Muscle layer of duodenum (tissue), 2 donors: ENCODE data around the gene STXBP5.

ENCODE experiments used
- H3K27ac ChIP-seq: one replicate; pipeline ENCODE4 v1.7.0; 2013; ENCODE audit warnings: mild to moderate bottlenecking, low read length
- H3K27me3 ChIP-seq: one replicate; pipeline ENCODE4 v1.7.0; 2013; ENCODE audit warnings: low read depth, mild to moderate bottlenecking, control low read depth, low read length
- H3K36me3 ChIP-seq, 2 donors: one replicate each; pipeline ENCODE4 v1.7.0; 2013; ENCODE audit warnings: low read length in 2 of 2, control low read depth in 1 of 2, mild to moderate bottlenecking in 1 of 2; ENCODE audit not compliant: insufficient read depth in 2 of 2, control insufficient read depth in 1 of 2
- H3K4me1 ChIP-seq, 2 donors: one replicate each; pipeline ENCODE4 v1.7.0; 2013; ENCODE audit warnings: low read length in 2 of 2, mild to moderate bottlenecking in 2 of 2, control low read depth in 1 of 2, moderate library complexity in 1 of 2; ENCODE audit not compliant: insufficient read depth in 2 of 2, control insufficient read depth in 1 of 2
- H3K4me3 ChIP-seq, 2 donors: one replicate each; pipeline ENCODE4 v1.7.0; 2013; ENCODE audit warnings: low read length in 2 of 2, low read depth in 1 of 2, mild to moderate bottlenecking in 1 of 2
- H3K9me3 ChIP-seq, 2 donors: one replicate each; pipeline ENCODE4 v1.7.0; 2013; ENCODE audit warnings: low read length in 2 of 2, control low read depth in 1 of 2, mild to moderate bottlenecking in 1 of 2; ENCODE audit not compliant: control insufficient read depth in 1 of 2
- donor health status: healthy.

Gene STXBP5

GRCh38 chr6:147180926-147181325 lies 23.3 kb upstream of the STXBP5 start:
- no peak overlapping the region for H3K4me3 ChIP-seq
- H3K27ac ChIP-seq = no peak overlapping the region
- no peaks in the 10 kb centered on the region for H3K36me3 ChIP-seq
- H3K27me3 ChIP-seq = no peaks in the 10 kb centered on the region
- no peaks in the 10 kb centered on the region for H3K9me3 ChIP-seq
- H3K4me1 ChIP-seq = no peaks in the 10 kb centered on the region

- no peaks in the 10 kb centered on the region for H3K9me3 ChIP-seq
- H3K36me3 ChIP-seq = no peaks in the 10 kb centered on the region
- no peak overlapping the region for H3K27ac ChIP-seq
- H3K4me1 ChIP-seq = no peaks in the 10 kb centered on the region
- H3K4me3 ChIP-seq = no peak overlapping the region
- no peaks in the 10 kb centered on the region for H3K27me3 ChIP-seq
Observed at GRCh38 chr6:147184379-147184778, 19.8 kb upstream of the STXBP5 start.

- no peak overlapping the region for H3K27ac ChIP-seq
- H3K27me3 ChIP-seq = no peaks in the 10 kb centered on the region
- H3K9me3 ChIP-seq = no peaks in the 10 kb centered on the region
- H3K36me3 ChIP-seq = no peaks in the 10 kb centered on the region
- no peaks in the 10 kb centered on the region for H3K4me1 ChIP-seq
- no peak overlapping the region for H3K4me3 ChIP-seq
Observed at GRCh38 chr6:147185216-147185615, 19.0 kb upstream of the STXBP5 start.

GRCh38 chr6:147190556-147190955 lies 13.7 kb upstream of the STXBP5 start:
- Histone ChIP-seq H3K27me3 (no peaks in the 10 kb centered on the region), H3K9me3 (no peaks in the 10 kb centered on the region), H3K4me1 (no peaks in the 10 kb centered on the region), H3K36me3 (no peaks in the 10 kb centered on the region), H3K27ac (no peak overlapping the region), H3K4me3 (no peak overlapping the region)

- no peak overlapping the region for H3K4me3 ChIP-seq
- H3K9me3 ChIP-seq = no peaks in the 10 kb centered on the region
- H3K36me3 ChIP-seq = no peaks in the 10 kb centered on the region
- no peaks in the 10 kb centered on the region for H3K4me1 ChIP-seq
- H3K27me3 ChIP-seq = no peaks in the 10 kb centered on the region
- H3K27ac ChIP-seq = no peak overlapping the region
Observed at GRCh38 chr6:147192278-147192911, 11.8 kb upstream of the STXBP5 start.

GRCh38 chr6:147194652-147195411 lies 9.4 kb upstream of the STXBP5 start:
- Histone ChIP-seq H3K9me3 (no peaks in the 10 kb centered on the region), H3K4me1 (no peaks in the 10 kb centered on the region), H3K36me3 (no peaks in the 10 kb centered on the region), H3K27me3 (no peaks in the 10 kb centered on the region), H3K27ac (no peak overlapping the region), H3K4me3 (no peak overlapping the region)

GRCh38 chr6:147195510-147195909 lies 8.7 kb upstream of the STXBP5 start:
- no peaks in the 10 kb centered on the region for H3K4me1 ChIP-seq
- no peak overlapping the region for H3K4me3 ChIP-seq
- no peaks in the 10 kb centered on the region for H3K27me3 ChIP-seq
- no peaks in the 10 kb centered on the region for H3K36me3 ChIP-seq
- H3K27ac ChIP-seq = no peak overlapping the region
- no peaks in the 10 kb centered on the region for H3K9me3 ChIP-seq

- no peaks in the 10 kb centered on the region for H3K9me3 ChIP-seq
- no peaks in the 10 kb centered on the region for H3K4me1 ChIP-seq
- no peaks in the 10 kb centered on the region for H3K27me3 ChIP-seq
- no peak overlapping the region for H3K4me3 ChIP-seq
- no peak overlapping the region for H3K27ac ChIP-seq
- H3K36me3 ChIP-seq = no peaks in the 10 kb centered on the region
Observed at GRCh38 chr6:147195987-147196386, 8.2 kb upstream of the STXBP5 start.

- Histone ChIP-seq H3K27me3 (no peaks in the 10 kb centered on the region), H3K27ac (no peak overlapping the region), H3K9me3 (no peaks in the 10 kb centered on the region)
Observed at GRCh38 chr6:147200711-147201110, 3.5 kb upstream of the STXBP5 start.

GRCh38 chr6:147201885-147202515 lies 2.2 kb upstream of the STXBP5 start:
- Histone ChIP-seq H3K4me3 (peak overlapping the region; percentile 88 to 93), H3K27ac (no peak overlapping the region), H3K36me3 (peaks cover 0 to 9% of the 10 kb centered on the region in 2 donors), H3K4me1 (peaks cover 0 to 6% of the 10 kb centered on the region in 2 donors), H3K27me3 (no peaks in the 10 kb centered on the region), H3K9me3 (no peaks in the 10 kb centered on the region)

More at GRCh38 chr6:147200711-147201110, 3.5 kb upstream of the STXBP5 start:
- H3K4me3 ChIP-seq = no peak overlapping the region
- peaks cover 0 to 4% of the 10 kb centered on the region in 2 donors for H3K4me1 ChIP-seq
- peaks cover 0 to 9% of the 10 kb centered on the region in 2 donors for H3K36me3 ChIP-seq

GRCh38 chr6:147202516-147203310 lies 1.5 kb upstream of the STXBP5 start:
- peak overlapping the region; percentile 88 to 93 for H3K4me3 ChIP-seq
- H3K9me3 ChIP-seq = no peaks in the 10 kb centered on the region
- peaks cover 0 to 9% of the 10 kb centered on the region in 2 donors for H3K36me3 ChIP-seq
- H3K4me1 ChIP-seq = peaks cover 0 to 6% of the 10 kb centered on the region in 2 donors
- H3K27ac ChIP-seq = peak overlapping the region; percentile 97
- H3K27me3 ChIP-seq = no peaks in the 10 kb centered on the region
